GM23338 (cell line): ENCODE results near the gene MAP4K4.

Source experiments
- CREB1 ChIP-seq: fragments of 250-450 bp; sonication (Bioruptor Pico); IDR thresholded peaks from 2 replicates; pipeline ENCODE4 v1.5.0; 2020; ENCODE audit warnings: low read depth, mild to moderate bottlenecking, moderate library complexity
- EZH2 ChIP-seq: fragments of 200-600 bp; sonication (generic); IDR thresholded peaks from one replicate; pipeline ENCODE4 v1.8.0; 2017; ENCODE audit warnings: antibody characterized with exemption, mild to moderate bottlenecking, low read depth; ENCODE audit not compliant: unreplicated experiment
- EZH2phosphoT487 ChIP-seq: fragments of 200-600 bp; sonication (generic); IDR thresholded peaks from one replicate; pipeline ENCODE4 v1.8.1; 2018; ENCODE audit warnings: antibody characterized with exemption; ENCODE audit not compliant: unreplicated experiment
- JUNB ChIP-seq: IDR thresholded peaks from one replicate; pipeline ENCODE4 v1.6.1; 2016; ENCODE audit warnings: antibody characterized with exemption; ENCODE audit not compliant: unreplicated experiment
- NANOG ChIP-seq: IDR thresholded peaks from 2 replicates; pipeline ENCODE4 v1.6.1; 2016; ENCODE audit warnings: antibody characterized with exemption, borderline replicate concordance
- POLR2AphosphoS5 ChIP-seq: IDR thresholded peaks from 2 replicates; pipeline ENCODE4 v1.6.1; 2016; ENCODE audit warnings: antibody characterized with exemption, low read depth
- STAT1 ChIP-seq: IDR thresholded peaks from one replicate; pipeline ENCODE4 v1.6.1; 2016; ENCODE audit warnings: antibody characterized with exemption; ENCODE audit not compliant: unreplicated experiment
- ZNF114 ChIP-seq: fragments of 250-450 bp; sonication (Bioruptor Pico); IDR thresholded peaks from 2 replicates; pipeline ENCODE4 v1.5.0; 2020; ENCODE audit warnings: mild to moderate bottlenecking, moderate library complexity
- ZNF331 ChIP-seq: fragments of 250-450 bp; sonication (Bioruptor Pico); IDR thresholded peaks from 2 replicates; pipeline ENCODE4 v1.5.0; 2020; ENCODE audit warnings: low read depth, mild to moderate bottlenecking, moderate library complexity
- TF ChIP-seq, protein P1 (sequence below), 2 experiments: fragments of 200-600 bp in 1 of 2; sonication (generic) in 1 of 2; conservative IDR thresholded peaks; 2 replicates each; pipeline versions ENCODE4 v1.5.1 to v1.6.1; 2016 to 2017; ENCODE audit warnings: antibody characterized with exemption in 2 of 2, low read depth in 2 of 2, mild to moderate bottlenecking in 2 of 2, moderate library complexity in 1 of 2
- TF ChIP-seq, protein P2 (sequence below): IDR thresholded peaks from 2 replicates; pipeline ENCODE4 v1.6.1; 2016; ENCODE audit warnings: antibody characterized with exemption
- TF ChIP-seq, protein P3 (sequence below): IDR thresholded peaks from one replicate; pipeline ENCODE4 v1.6.1; 2018; ENCODE audit warnings: antibody characterized with exemption; ENCODE audit not compliant: unreplicated experiment

DNA sequence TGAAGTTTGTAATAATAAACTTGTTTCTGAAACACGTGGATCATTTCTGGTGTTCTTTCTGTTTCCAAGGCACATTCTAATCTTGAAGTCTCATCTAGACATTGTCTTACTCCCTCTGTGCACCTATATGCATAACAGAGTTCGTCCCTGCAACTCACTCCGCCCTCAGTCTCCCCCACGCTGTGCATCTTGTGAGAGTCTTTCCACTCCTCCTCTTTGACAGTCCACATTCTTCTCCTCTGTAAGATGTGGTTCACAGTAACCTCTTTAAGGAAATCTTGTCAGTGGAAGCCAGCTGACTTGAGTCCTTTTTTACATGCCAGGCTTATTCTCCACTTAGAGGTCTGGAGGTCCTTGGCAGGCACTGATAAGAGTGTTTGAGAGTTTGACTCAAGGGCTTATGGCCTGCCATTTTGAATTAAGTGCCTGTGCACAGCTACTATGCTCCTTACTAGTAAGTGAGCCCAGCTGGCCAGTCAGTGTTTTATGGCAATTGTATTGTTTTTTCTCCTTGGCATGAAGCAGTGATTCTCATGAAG, 185.3 kb downstream of the MAP4K4 start:
- TF ChIP-seq, protein P1, sequence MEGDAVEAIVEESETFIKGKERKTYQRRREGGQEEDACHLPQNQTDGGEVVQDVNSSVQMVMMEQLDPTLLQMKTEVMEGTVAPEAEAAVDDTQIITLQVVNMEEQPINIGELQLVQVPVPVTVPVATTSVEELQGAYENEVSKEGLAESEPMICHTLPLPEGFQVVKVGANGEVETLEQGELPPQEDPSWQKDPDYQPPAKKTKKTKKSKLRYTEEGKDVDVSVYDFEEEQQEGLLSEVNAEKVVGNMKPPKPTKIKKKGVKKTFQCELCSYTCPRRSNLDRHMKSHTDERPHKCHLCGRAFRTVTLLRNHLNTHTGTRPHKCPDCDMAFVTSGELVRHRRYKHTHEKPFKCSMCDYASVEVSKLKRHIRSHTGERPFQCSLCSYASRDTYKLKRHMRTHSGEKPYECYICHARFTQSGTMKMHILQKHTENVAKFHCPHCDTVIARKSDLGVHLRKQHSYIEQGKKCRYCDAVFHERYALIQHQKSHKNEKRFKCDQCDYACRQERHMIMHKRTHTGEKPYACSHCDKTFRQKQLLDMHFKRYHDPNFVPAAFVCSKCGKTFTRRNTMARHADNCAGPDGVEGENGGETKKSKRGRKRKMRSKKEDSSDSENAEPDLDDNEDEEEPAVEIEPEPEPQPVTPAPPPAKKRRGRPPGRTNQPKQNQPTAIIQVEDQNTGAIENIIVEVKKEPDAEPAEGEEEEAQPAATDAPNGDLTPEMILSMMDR (conservative IDR thresholded peaks at IDR 0.05; ENCODE audit: low read depth in 2 of 2), result no peak
- TF ChIP-seq POLR2AphosphoS5 (no peak), EZH2 (no peak), NANOG (no peak), EZH2phosphoT487 (no peak), ZNF114 (CRISPR knock-in tag) (no peak), JUNB (no peak), CREB1 (CRISPR knock-in tag) (no peak), ZNF331 (CRISPR knock-in tag) (no peak), STAT1 (no peak)
- TF ChIP-seq, protein P2, sequence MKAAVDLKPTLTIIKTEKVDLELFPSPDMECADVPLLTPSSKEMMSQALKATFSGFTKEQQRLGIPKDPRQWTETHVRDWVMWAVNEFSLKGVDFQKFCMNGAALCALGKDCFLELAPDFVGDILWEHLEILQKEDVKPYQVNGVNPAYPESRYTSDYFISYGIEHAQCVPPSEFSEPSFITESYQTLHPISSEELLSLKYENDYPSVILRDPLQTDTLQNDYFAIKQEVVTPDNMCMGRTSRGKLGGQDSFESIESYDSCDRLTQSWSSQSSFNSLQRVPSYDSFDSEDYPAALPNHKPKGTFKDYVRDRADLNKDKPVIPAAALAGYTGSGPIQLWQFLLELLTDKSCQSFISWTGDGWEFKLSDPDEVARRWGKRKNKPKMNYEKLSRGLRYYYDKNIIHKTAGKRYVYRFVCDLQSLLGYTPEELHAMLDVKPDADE, result no peak
- TF ChIP-seq, protein P3, sequence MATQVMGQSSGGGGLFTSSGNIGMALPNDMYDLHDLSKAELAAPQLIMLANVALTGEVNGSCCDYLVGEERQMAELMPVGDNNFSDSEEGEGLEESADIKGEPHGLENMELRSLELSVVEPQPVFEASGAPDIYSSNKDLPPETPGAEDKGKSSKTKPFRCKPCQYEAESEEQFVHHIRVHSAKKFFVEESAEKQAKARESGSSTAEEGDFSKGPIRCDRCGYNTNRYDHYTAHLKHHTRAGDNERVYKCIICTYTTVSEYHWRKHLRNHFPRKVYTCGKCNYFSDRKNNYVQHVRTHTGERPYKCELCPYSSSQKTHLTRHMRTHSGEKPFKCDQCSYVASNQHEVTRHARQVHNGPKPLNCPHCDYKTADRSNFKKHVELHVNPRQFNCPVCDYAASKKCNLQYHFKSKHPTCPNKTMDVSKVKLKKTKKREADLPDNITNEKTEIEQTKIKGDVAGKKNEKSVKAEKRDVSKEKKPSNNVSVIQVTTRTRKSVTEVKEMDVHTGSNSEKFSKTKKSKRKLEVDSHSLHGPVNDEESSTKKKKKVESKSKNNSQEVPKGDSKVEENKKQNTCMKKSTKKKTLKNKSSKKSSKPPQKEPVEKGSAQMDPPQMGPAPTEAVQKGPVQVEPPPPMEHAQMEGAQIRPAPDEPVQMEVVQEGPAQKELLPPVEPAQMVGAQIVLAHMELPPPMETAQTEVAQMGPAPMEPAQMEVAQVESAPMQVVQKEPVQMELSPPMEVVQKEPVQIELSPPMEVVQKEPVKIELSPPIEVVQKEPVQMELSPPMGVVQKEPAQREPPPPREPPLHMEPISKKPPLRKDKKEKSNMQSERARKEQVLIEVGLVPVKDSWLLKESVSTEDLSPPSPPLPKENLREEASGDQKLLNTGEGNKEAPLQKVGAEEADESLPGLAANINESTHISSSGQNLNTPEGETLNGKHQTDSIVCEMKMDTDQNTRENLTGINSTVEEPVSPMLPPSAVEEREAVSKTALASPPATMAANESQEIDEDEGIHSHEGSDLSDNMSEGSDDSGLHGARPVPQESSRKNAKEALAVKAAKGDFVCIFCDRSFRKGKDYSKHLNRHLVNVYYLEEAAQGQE, result no peak
